ENCODE results near the gene IL19. TPM values are rescaled to one million over a fixed set of nuclear protein-coding genes. Genes with fewer than 3 reads are reported as not detected.
A peak's percentile ranks its signal among the peaks of the same experiment; 100 is the strongest.

The IL19 gene
- total RNA-seq = not detected
- long read RNA-seq, partial matches to known transcripts = 0 of 2 reads
- long read RNA-seq, other reads (novel, unspliced or antisense) = 2 of 2 reads

GRCh38 chr1:206770531-206771337, at the start of gene IL19:
Gene IL19, plus strand, starts transcription at chr1:206770773. Its CDS starts 65,890 bp downstream, at chr1:206836663.
- peak within 1 kb of the TSS; percentile 25 for H3K27ac ChIP-seq
- DNase-seq (no peak), ATAC-seq (peak; percentile 40 to 53)
- H3K9me3 ChIP-seq = no peaks in the 10 kb centered on the region
- peaks cover 52% of the 10 kb centered on the region for H3K4me1 ChIP-seq
- H3K4me3 ChIP-seq = peak within 1 kb of the TSS; percentile 27
- H3K36me3 ChIP-seq = no peaks in the 10 kb centered on the region
- intact Hi-C loops (cut with DNase I) = no loop called here
- TF ChIP-seq CTCF (IDR thresholded peaks at IDR 0.05) = no peak
- no peaks in the 10 kb centered on the region for H3K27me3 ChIP-seq (ENCODE audit: low read depth)

GRCh38 chr1:206721454-206721853, 49.1 kb upstream of the IL19 start:
- no peaks in the 10 kb centered on the region for H3K9me3 ChIP-seq
- no peak overlapping the region for H3K27ac ChIP-seq
- DNase-seq (no peak), ATAC-seq (no peak)
- intact Hi-C loops (cut with DNase I) = no loop called here
- no peak overlapping the region for H3K4me3 ChIP-seq
- peaks cover 70% of the 10 kb centered on the region for H3K4me1 ChIP-seq
- H3K27me3 ChIP-seq (ENCODE audit: low read depth) = no peaks in the 10 kb centered on the region
- H3K36me3 ChIP-seq = no peaks in the 10 kb centered on the region
- TF ChIP-seq CTCF (IDR thresholded peaks at IDR 0.05) = no peak

GRCh38 chr1:206722751-206723461, 47.7 kb upstream of the IL19 start:
- ATAC-seq (no peak), DNase-seq (no peak)
- intact Hi-C loops (cut with DNase I) = no loop called here
- TF ChIP-seq CTCF (IDR thresholded peaks at IDR 0.05) = no peak
- Histone ChIP-seq H3K27me3 (ENCODE audit: low read depth) (no peaks in the 10 kb centered on the region), H3K9me3 (no peaks in the 10 kb centered on the region), H3K36me3 (no peaks in the 10 kb centered on the region), H3K4me3 (peak overlapping the region; percentile 11), H3K4me1 (peaks cover 60% of the 10 kb centered on the region), H3K27ac (peak overlapping the region; percentile 78)

GRCh38 chr1:206723462-206723804, 47.1 kb upstream of the IL19 start:
- DNase-seq = no peak
- no peaks in the 10 kb centered on the region for H3K27me3 ChIP-seq (ENCODE audit: low read depth)
- intact Hi-C loops (cut with DNase I) = no loop called here
- peaks cover 56% of the 10 kb centered on the region for H3K4me1 ChIP-seq
- no peak for TF ChIP-seq CTCF (IDR thresholded peaks at IDR 0.05)
- H3K27ac ChIP-seq = peak overlapping the region; percentile 78
- no peaks in the 10 kb centered on the region for H3K36me3 ChIP-seq
- H3K4me3 ChIP-seq = peak overlapping the region; percentile 11
- ATAC-seq = peak in 1 of 2 donors; percentile 1
- H3K9me3 ChIP-seq = no peaks in the 10 kb centered on the region

- ATAC-seq (peak; percentile 92), DNase-seq (peak; percentile 83)
- Histone ChIP-seq H3K4me1 (peaks cover 56% of the 10 kb centered on the region), H3K4me3 (peak overlapping the region; percentile 11), H3K9me3 (no peaks in the 10 kb centered on the region), H3K36me3 (peaks cover 4% of the 10 kb centered on the region), H3K27ac (peak overlapping the region; percentile 78), H3K27me3 (ENCODE audit: low read depth) (no peaks in the 10 kb centered on the region)
- intact Hi-C loops (cut with DNase I) = no loop called here
- TF ChIP-seq CTCF (IDR thresholded peaks at IDR 0.05) = no peak
Measured at GRCh38 chr1:206723805-206724472, 46.6 kb upstream of the IL19 start.

All from lower lobe of right lung (tissue), 2 donors.